K562 (cell line): ENCODE measurements around the gene CCDC194. TPM values are rescaled to one million over a fixed set of nuclear protein-coding genes. Genes with fewer than 3 reads are reported as not detected.

Source experiments
- BHLHE40 ChIP-seq: IDR thresholded peaks from 2 replicates; pipeline ENCODE4 v1.6.1; 2011; ENCODE audit warnings: low read length, improper control_type of control experiment
- BRF1 ChIP-seq: IDR thresholded peaks from 3 replicates; pipeline ENCODE4 v1.6.1; 2011; ENCODE audit warnings: borderline replicate concordance, mild to moderate bottlenecking; ENCODE audit not compliant: insufficient read length; ENCODE audit errors: extremely low read depth
- CBX2 ChIP-seq: fragments of 200-600 bp; sonication (generic); IDR thresholded peaks from one replicate; pipeline ENCODE4 v1.6.1; 2012; ENCODE audit warnings: mild to moderate bottlenecking, low read length, inconsistent platforms; ENCODE audit not compliant: insufficient read depth, poor library complexity, severe bottlenecking
- ESRRA ChIP-seq: fragments of 450-650 bp; IDR thresholded peaks from 2 replicates; pipeline ENCODE4 v1.6.1; 2014; ENCODE audit warnings: low read depth, mild to moderate bottlenecking, moderate library complexity, borderline replicate concordance
- ETV6 ChIP-seq, 3 experiments: fragments of 150-350 bp in 1 of 3; sonication (generic) in 1 of 3; formaldehyde crosslinking in 1 of 3; IDR thresholded peaks; 2 replicates each; pipeline versions ENCODE4 v1.6.1 to v1.8.0; 2014 to 2022; ENCODE audit warnings: borderline replicate concordance in 2 of 3, low read depth in 2 of 3, antibody characterized with exemption in 1 of 3, low read length in 1 of 3, mild to moderate bottlenecking in 1 of 3, missing genetic modification reagents in 1 of 3
- GABPA ChIP-seq: fragments of 200-800 bp; sonication (Bioruptor generic); conservative IDR thresholded peaks from 2 replicates; pipeline ENCODE4 v1.6.1; 2016; ENCODE audit warnings: low read depth, missing genetic modification characterization, missing compliant biosample characterization
- GATA2 ChIP-seq: sonication (generic); formaldehyde crosslinking; IDR thresholded peaks from 2 replicates; pipeline ENCODE4 v1.4.0; 2020; ENCODE audit warnings: mild to moderate bottlenecking, missing genetic modification reagents
- ILF3 ChIP-seq: fragments of 450-650 bp; IDR thresholded peaks from 2 replicates; pipeline ENCODE4 v1.6.1; 2018; ENCODE audit warnings: antibody characterized with exemption, mild to moderate bottlenecking, moderate library complexity, borderline replicate concordance
- MAFK ChIP-seq: IDR thresholded peaks from 2 replicates; pipeline ENCODE4 v1.6.1; 2011; ENCODE audit warnings: low read length, improper control_type of control experiment
- MAZ ChIP-seq, 2 experiments: fragments of 450-650 bp in 1 of 2; sonication (generic) in 1 of 2; formaldehyde crosslinking; IDR thresholded peaks in 1 of 2; conservative IDR thresholded peaks in 1 of 2; 2 replicates each; pipeline versions ENCODE4 v1.4.0 to v1.5.0; 2020; ENCODE audit warnings: mild to moderate bottlenecking in 1 of 2, missing genetic modification reagents in 1 of 2
- MTA1 ChIP-seq: fragments of 450-650 bp; IDR thresholded peaks from 2 replicates; pipeline ENCODE4 v1.6.1; 2017; ENCODE audit warnings: borderline replicate concordance
- PCBP2 ChIP-seq: fragments of 200-400 bp; formaldehyde crosslinking; IDR thresholded peaks from 2 replicates; pipeline ENCODE4 v1.6.1; 2018; ENCODE audit warnings: low read length, low read depth, mild to moderate bottlenecking, moderate library complexity; ENCODE audit not compliant: poor library complexity, severe bottlenecking
- POLR2AphosphoS5 ChIP-seq: IDR thresholded peaks from 2 replicates; pipeline ENCODE4 v1.6.1; 2011; ENCODE audit warnings: mild to moderate bottlenecking, low read depth, low read length, moderate library complexity; ENCODE audit not compliant: control insufficient read depth, insufficient read depth
- POLR2B ChIP-seq: fragments of 450-650 bp; IDR thresholded peaks from 2 replicates; pipeline ENCODE4 v1.6.1; 2018; ENCODE audit warnings: low read depth; ENCODE audit not compliant: partially characterized antibody
- TBL1XR1 ChIP-seq, 2 experiments: IDR thresholded peaks; 2 replicates each; pipeline ENCODE4 v1.6.1; 2012; ENCODE audit warnings: improper control_type of control experiment in 2 of 2, low read length in 2 of 2, mild to moderate bottlenecking in 1 of 2
- TCF3 ChIP-seq: sonication (generic); formaldehyde crosslinking; IDR thresholded peaks from 2 replicates; pipeline ENCODE4 v1.4.0; 2020; ENCODE audit warnings: mild to moderate bottlenecking, missing genetic modification reagents
- XRCC3 ChIP-seq: fragments of 450-650 bp; IDR thresholded peaks from 2 replicates; pipeline ENCODE4 v1.6.1; 2017; ENCODE audit warnings: mild to moderate bottlenecking, moderate library complexity
- ZFPM2 ChIP-seq: fragments of 250-450 bp; sonication (Bioruptor Pico); IDR thresholded peaks from 2 replicates; pipeline ENCODE4 v1.5.1; 2022; ENCODE audit warnings: mild to moderate bottlenecking
- ZNF184 ChIP-seq: sonication (generic); formaldehyde crosslinking; IDR thresholded peaks from 2 replicates; pipeline ENCODE4 v1.5.0; 2020; ENCODE audit warnings: missing genetic modification reagents
- ZNF717 ChIP-seq: fragments of 250-450 bp; sonication (Bioruptor Pico); IDR thresholded peaks from 2 replicates; pipeline ENCODE4 v1.5.0; 2021
- polyA plus RNA-seq, 8 experiments: library from polyadenylated mRNA; depleted of rRNA in 4 of 8; stranded (reverse) in 5 of 8; unstranded in 3 of 8; fragments of >200 nt; fragmentation: Nextera tagmentation in 2 of 8; fragmentation: Illumina TruSeq in 1 of 8; extraction: Ambion mirVana in 2 of 8; extraction: Trizol in 1 of 8; gene quantifications; 2 replicates each; pipeline versions ENCODE4 v1.2.1 to v1.2.3, GENCODE V29; 2011 to 2014; ENCODE audit warnings: inconsistent platforms in 1 of 8, missing spikeins in 1 of 8
- total RNA-seq, 7 experiments: library from RNA; depleted of rRNA in 6 of 7; stranded (reverse); fragments of >200 nt in 6 of 7; fragmentation: Illumina TruSeq in 2 of 7; extraction: Trizol in 2 of 7; gene quantifications; 2 replicates each; pipeline versions ENCODE4 v1.2.1 to v1.2.3, GENCODE V29; 2011 to 2021; ENCODE audit warnings: low replicate concordance in 1 of 7
- TF ChIP-seq, protein P1 (sequence below): fragments of 450-650 bp; formaldehyde crosslinking; conservative IDR thresholded peaks from 2 replicates; pipeline ENCODE4 v1.4.0; 2022; ENCODE audit warnings: mild to moderate bottlenecking, missing genetic modification characterization
- TF ChIP-seq, protein P2 (sequence below): fragments of 250-450 bp; sonication (Bioruptor Pico); IDR thresholded peaks from 2 replicates; pipeline ENCODE4 v1.5.0; 2022; ENCODE audit warnings: mild to moderate bottlenecking
- TF ChIP-seq, protein P3 (sequence below): fragments of 450-650 bp; formaldehyde crosslinking; IDR thresholded peaks from 2 replicates; pipeline ENCODE4 v1.4.0; 2022; ENCODE audit warnings: missing genetic modification characterization

The CCDC194 gene
- total and polyA plus RNA-seq, 9 of the 15 experiments (the other 6 are each of a cell fraction or from before 2014, with no cell fraction given) = 0.13 to 1.3 (median 0.39) TPM; not detected in 3

DNA sequence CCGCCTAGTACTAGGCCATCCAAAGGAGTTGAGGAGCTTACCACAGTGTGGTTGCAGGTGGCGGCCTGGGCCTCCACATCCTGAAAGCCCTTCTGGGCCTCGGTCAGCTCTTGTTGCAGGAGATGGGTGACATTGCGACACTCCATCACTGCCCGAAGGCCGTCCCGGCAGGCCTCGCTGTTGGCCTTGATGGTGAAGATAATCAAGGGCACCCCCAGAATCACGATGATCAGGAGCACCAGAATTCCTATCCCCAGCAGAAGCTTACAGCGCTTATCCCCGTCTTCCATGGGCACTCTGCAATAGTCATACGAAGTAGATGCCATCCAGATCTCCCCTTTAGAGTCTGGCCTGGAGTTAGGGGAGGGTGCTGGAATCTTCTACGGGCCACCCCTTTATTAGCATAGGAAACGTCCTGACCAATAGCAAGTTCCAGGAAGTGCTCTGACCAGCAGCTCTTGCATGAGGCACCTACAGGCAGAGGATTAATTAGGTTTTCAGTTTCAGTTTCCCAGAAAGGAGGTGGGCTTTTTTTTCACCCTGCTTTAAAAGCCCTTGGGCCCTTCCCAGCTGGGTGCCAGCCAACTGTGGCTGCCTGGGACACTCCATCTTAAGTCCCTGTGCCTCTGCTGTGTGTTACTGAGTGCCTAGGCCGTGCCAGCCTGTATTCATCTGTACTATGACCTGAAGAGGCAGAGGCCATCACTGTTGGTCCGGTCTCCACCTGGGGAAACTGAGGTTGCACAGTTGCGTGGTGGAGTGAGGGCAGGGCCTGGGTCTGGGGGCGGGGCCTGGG is 11.5 kb upstream of the CCDC194 start, which contains the start of gene BST2 (continued):
- no peak for TF ChIP-seq BRF1
- TF ChIP-seq POLR2B = peak; percentile 74
- TF ChIP-seq CBX2 = no peak
- TF ChIP-seq GABPA = 0 out of 2 replicates have a peak, but pooled peaks have one; percentile 7
- TF ChIP-seq MAFK = no peak
- TF ChIP-seq, protein P1, sequence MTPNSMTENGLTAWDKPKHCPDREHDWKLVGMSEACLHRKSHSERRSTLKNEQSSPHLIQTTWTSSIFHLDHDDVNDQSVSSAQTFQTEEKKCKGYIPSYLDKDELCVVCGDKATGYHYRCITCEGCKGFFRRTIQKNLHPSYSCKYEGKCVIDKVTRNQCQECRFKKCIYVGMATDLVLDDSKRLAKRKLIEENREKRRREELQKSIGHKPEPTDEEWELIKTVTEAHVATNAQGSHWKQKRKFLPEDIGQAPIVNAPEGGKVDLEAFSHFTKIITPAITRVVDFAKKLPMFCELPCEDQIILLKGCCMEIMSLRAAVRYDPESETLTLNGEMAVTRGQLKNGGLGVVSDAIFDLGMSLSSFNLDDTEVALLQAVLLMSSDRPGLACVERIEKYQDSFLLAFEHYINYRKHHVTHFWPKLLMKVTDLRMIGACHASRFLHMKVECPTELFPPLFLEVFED = no peak
- peak; percentile 63; the same call in 1 of the 2 replicates for TF ChIP-seq ESRRA
- TF ChIP-seq GATA2 (CRISPR knock-in tag) = peak; percentile 92
- no peak for TF ChIP-seq TCF3
- no peak for TF ChIP-seq MTA1
- peak; percentile 82 for TF ChIP-seq POLR2AphosphoS5
- TF ChIP-seq, protein P2, sequence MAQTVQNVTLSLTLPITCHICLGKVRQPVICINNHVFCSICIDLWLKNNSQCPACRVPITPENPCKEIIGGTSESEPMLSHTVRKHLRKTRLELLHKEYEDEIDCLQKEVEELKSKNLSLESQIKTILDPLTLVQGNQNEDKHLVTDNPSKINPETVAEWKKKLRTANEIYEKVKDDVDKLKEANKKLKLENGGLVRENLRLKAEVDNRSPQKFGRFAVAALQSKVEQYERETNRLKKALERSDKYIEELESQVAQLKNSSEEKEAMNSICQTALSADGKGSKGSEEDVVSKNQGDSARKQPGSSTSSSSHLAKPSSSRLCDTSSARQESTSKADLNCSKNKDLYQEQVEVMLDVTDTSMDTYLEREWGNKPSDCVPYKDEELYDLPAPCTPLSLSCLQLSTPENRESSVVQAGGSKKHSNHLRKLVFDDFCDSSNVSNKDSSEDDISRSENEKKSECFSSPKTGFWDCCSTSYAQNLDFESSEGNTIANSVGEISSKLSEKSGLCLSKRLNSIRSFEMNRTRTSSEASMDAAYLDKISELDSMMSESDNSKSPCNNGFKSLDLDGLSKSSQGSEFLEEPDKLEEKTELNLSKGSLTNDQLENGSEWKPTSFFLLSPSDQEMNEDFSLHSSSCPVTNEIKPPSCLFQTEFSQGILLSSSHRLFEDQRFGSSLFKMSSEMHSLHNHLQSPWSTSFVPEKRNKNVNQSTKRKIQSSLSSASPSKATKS = no peak
- TF ChIP-seq ZNF717 (CRISPR knock-in tag) = no peak
- no peak for TF ChIP-seq TBL1XR1 (IDR thresholded peaks at IDR 0.05; ENCODE audit: low read length in 2 of 2)
- peak in 1 of 2 experiments; percentile 44; a peak in 2 of 4 replicates for TF ChIP-seq MAZ (CRISPR knock-in tag; conservative IDR thresholded peaks at IDR 0.05 in 1 of 2, IDR thresholded peaks at IDR 0.05 in 1 of 2)
- TF ChIP-seq, protein P3, sequence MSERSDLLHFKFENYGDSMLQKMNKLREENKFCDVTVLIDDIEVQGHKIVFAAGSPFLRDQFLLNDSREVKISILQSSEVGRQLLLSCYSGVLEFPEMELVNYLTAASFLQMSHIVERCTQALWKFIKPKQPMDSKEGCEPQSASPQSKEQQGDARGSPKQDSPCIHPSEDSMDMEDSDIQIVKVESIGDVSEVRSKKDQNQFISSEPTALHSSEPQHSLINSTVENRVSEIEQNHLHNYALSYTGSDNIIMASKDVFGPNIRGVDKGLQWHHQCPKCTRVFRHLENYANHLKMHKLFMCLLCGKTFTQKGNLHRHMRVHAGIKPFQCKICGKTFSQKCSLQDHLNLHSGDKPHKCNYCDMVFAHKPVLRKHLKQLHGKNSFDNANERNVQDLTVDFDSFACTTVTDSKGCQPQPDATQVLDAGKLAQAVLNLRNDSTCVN = no peak
- TF ChIP-seq ZFPM2 (CRISPR knock-in tag) = no peak
- TF ChIP-seq ILF3 = no peak
- no peak for TF ChIP-seq ZNF184
- TF ChIP-seq XRCC3 = no peak
- 0 out of 2 replicates have a peak, but pooled peaks have one; percentile 5 for TF ChIP-seq BHLHE40
- no peak for TF ChIP-seq PCBP2
- TF ChIP-seq ETV6 (IDR thresholded peaks at IDR 0.05; ENCODE audit: borderline replicate concordance in 1 of 2, low read depth in 2 of 2, low read length in 1 of 2) = no peak
- no peak for TF ChIP-seq ETV6 (CRISPR knock-in tag; IDR thresholded peaks at IDR 0.05; ENCODE audit: borderline replicate concordance)
